Measurements from ENCODE around the gene BCAT1.
"Not testable (repeated sequence)": the region's sequence is repeated elsewhere in the genome, so short reads cannot be mapped to it uniquely, and the experiment has no call there.

Gene BCAT1

DNA sequence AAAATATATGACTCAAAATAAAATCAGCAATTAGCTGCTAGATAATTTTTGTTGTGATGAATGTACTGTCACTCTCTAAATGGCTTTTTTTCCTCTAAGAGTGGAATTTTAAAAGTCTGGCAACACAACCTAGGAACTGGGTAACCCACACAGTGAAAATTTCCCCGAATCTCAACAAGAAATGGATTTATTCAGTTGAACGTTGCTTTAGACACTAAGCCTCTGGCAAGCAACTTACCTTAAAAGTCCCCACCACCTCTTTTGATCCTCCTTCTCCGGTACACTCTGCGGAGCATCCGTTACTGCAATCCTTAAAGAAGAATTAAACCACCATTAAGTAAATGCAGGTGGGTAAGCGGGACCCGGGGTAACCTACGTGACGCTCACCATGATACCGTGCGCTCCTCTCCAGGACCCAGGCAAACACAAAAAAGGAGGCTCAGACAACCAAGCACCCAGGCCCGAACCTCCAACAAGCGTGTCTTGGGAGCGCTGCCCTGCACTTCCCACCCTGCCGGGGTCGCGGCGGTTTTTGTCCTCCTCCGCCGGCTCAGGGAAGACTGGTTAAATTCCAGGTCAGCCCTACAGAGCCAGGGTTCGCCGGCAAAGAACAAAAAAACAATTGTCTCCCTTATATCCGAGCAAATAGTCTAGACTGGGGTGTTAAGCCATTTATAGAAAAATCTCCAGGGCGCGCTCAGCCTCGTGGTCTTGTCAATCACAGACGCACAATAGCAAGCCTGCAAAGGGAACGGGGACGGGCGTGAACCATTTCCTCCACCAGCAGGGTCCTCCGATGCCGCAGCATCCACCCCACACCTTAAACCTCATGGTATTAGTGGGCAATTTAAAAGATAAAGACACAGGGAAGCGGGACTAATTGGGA, 47.1 kb downstream of the BCAT1 start:
- no peak for DNase-seq (ENCODE audit: low read depth in 1 of 2, low spot score in 1 of 2)

DNA sequence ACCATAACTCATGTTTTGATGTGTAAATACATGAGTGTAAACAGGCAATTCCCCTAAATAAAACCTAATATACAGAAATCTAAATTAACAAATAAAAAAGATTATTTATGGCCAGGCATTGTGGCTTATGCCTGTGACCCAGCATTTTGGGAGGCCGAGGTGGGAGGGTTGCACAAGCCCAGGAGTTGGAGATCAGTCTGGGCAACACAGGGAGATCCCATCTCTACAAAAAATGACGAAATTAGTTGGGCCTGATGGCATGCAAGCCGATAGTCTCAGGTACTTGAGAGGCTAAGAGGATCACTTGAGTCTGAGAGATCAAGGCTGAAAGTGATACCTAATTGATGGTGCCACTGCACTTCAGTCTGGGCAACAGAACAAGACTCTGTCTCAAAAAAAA, 48.7 kb downstream of the BCAT1 start:
- DNase-seq (ENCODE audit: low read depth in 1 of 2, low spot score in 1 of 2), result no peak

DNA sequence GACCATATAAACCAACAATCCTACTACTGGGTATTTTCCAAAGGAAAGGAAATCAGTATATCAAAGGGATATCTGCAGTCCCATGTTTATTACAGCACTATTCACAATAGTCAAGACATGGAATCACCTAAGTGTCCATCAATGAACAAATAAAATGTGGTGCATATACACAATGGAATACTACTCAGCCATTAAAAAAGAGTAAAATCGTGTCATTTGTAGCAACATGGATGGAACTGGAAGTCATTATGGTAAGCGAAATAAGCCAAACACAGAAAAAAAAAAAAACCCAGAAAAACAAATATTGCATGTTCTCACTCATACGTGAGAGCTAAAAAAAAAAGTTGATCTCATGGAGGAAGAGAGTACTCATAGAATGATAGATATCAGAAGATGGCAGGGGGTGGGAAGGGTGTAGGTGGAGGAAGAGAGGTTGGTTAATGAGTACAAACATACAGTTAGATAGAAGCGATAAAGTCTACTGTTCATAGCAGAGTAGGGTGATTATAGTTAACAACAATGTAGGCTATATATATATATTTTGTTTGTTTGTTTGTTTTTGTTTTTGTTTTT, 49.3 kb downstream of the BCAT1 start:
- no peak for DNase-seq (ENCODE audit: low read depth in 1 of 2, low spot score in 1 of 2)

DNA sequence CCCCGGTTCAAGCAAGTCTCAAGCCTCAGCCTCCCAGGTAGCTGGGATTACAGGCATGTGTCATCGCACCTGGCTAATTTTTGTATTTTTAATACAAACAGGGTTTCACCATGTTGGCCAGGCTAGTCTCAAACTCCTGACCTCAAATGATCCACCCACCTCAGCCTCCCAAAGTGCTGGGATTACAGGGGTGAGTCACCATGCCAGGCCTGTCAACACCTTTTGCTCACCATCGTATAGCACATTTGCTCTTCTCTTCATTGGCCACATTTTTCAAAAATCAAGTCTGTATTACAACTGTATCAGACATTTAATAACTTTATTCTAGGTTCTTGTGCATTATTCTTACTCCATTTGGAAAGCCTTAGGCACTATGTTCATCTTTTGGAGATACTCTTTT, 50.3 kb downstream of the BCAT1 start:
- DNase-seq (ENCODE audit: low read depth in 1 of 2, low spot score in 1 of 2), result no peak

DNA sequence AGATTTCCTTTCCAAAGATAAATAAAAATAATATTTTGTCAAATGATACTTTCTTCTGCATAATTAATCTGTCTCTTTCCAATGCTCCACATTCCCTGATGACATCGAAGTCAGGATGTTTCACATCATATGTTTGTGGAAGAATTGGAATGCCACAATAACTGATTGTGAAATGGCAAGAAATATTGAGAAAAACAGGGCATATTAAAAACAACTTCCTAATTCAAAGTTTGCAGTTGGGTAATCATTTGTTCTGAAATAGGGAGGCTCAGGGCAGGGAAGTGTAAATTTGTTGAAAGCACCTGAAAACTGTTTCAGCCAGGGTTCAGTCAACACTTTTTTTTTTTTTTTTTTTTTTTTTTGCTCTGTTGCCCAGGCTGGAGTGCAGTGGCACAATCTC, 50.7 kb downstream of the BCAT1 start:
- DNase-seq (ENCODE audit: low read depth in 1 of 2, low spot score in 1 of 2), result no peak

DNA sequence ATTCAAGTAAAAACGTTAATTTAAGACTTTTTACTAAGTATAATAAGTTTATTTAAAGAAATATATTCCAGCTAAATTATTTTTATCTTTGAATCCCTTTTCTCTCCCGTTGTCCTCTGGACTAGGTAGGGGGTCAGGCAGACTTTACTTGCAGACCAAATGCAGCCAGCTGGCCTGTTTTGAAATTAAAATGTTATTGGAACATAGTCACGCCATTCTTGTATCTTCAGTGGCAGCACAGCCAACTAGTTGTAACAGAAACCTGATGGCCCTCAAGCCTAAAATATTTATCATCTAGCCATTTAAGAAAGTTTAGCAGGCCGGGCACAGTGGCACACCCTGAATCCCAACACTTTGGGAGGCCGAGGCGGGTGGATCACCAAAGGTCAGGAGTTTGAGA, 52.7 kb downstream of the BCAT1 start:
- no peak for DNase-seq (ENCODE audit: low read depth in 1 of 2, low spot score in 1 of 2)

DNA sequence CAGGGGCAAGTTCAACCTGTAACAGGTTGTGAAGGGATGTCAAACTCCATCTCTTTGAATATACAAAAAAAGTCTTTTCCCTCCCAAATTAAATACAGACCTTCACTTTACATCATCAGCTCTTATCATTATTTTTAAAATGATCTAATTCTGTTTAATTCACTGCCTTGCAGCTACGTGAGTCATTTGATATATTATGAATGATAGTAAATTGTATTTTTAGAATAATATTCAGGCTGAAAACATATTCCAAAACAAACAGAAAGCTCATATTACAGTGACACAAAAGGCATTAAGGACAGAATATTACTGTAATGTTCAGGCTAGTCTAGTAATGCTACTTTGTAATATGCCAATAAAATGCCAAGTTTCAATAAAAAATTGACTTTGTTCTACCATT, 53.3 kb downstream of the BCAT1 start:
- DNase-seq (ENCODE audit: low read depth in 1 of 2, low spot score in 1 of 2), result no peak

DNA sequence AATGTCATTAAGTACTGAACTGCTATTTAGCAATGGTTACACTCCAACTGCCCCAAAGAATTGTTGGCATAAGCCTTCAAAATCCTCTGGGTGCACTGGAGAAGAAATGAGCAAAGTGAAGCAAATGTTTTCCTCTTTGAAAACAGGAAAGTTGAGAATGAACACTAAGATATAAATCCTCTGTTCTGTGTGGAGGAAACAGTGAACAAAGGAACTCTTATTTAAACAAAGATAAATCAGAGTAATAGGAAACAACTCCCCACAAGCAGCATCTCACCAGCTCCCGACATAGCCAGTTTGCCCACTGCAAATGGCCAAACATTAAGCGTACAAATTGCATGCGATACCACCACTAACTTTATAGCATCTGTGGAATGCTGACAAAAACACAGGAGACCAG, 54.0 kb downstream of the BCAT1 start:
- no peak for DNase-seq (ENCODE audit: low read depth in 1 of 2, low spot score in 1 of 2)

DNA sequence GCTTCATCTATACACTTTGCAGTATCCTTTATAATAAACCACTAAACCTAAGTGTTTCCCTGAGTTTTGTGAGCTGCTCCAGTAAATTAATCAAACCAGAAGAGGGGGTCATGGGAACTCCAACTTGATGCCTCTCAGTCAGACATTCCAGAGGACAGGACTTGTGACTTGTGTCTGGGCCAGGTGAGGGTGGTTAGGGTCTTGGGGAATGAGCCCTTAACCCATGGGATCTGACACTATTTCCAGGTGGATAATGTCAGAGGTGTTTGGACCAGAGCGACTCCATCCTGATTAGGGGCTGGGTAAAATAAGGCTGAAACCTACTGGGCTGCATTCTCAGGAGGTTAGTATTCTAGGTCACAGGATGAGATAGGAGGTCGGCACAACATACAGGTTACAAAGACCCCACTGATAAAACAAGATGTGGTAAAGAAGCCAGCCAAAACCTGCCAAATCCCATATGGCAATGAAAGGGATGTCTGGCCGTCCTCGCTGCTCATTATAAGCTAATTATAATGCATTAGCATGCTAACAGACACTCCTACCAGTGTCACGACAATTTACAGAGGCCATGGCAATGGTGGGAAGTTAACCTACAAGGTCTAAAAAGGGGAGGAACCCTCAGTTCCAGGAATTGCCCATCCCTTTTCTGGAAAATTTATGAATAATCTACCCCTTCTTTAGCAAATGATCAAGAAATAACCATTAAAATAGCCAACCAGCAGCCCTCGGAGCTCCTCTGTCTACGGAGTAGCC, 58.7 kb downstream of the BCAT1 start:
- no peak for DNase-seq (ENCODE audit: low read depth in 1 of 2, low spot score in 1 of 2)

DNA sequence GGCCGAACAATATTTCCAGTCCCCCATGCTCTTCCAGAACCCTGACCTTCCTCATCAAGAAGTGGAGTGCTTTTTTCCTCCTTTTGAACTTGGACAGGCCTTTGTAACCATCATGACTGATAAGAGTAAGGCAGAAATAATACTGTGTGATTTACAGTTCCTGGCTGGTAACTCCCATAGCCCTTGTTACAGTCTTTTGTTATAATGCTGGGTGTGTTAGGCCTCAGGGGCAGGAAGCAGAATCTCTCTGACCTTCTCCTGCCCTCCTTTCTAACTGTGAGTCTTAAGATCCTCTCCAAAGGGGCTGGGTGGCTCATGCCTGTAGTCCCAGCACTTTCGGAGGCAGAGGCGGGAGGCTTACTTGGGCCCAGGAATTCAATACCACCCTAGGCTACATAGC, 59.5 kb downstream of the BCAT1 start:
- DNase-seq (ENCODE audit: low read depth in 1 of 2, low spot score in 1 of 2), result no peak

DNA sequence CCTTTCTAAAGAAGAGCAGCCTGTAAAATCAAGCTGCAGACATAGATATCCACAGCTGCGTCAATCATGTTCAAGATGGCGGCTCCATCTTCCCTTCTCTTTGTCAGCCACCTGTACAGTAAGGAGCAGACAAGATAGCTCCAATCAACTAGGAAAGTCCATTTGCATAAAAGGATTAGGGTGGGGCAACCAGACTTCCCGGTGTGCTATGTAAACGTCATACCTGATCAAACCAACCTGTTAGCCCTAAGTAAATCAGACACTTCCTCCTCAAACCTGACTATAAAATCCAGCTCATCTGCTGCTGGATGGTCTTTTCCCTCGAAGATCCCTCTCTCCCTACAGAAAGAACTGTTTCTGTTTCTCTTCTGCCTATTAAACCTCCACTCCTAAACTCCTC, 60.1 kb downstream of the BCAT1 start:
- DNase-seq (ENCODE audit: low read depth in 1 of 2, low spot score in 1 of 2), result no peak

DNA sequence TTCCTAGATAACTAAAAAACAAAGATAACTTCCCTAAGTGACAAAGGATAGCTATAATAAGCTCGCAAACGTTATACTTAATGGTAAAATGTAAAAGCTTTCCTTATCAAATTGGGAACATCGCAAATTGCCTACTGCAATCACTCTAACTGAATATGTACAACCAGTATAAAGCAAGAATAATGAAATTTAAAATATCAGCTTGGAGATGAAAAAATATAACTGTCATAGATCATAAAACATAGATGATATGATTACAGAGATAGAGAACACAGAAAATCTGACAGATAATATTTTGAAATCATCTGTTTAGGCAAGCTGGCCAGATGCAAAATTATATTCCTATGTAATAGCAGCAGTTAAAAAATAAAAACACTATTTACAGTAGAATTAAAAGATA, 64.0 kb downstream of the BCAT1 start:
- no peak for DNase-seq (ENCODE audit: low read depth in 1 of 2, low spot score in 1 of 2)

DNA sequence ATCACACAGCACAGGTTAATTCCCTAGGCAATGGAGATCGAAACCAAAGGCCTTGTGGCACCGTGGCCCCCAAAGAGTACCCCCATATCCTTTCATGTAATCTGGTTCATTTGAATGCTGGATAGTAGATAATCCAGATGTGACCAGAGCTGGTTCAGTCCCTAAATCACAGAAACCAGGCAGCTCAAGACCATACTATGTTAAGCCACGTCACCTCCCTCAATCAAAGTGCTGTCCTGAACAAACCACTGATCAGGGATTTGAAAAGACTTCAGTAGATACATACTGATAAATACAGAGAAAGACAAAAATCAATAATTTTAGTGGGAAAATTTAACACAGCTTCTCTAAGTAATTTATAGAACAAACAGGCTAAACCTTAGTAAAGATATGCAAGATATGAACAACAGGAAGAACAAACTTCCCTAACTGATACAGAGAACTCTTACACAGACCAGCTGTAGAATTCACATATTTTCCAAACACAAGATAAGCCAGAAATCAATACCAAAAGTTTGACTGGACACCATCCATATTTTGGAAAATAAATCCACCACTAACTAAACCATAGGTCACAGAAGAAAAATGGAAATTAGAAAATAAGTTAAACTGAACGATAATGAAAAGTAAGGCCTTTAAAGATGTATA, 67.1 kb downstream of the BCAT1 start:
- DNase-seq (ENCODE audit: low read depth in 1 of 2, low spot score in 1 of 2), result no peak

DNA sequence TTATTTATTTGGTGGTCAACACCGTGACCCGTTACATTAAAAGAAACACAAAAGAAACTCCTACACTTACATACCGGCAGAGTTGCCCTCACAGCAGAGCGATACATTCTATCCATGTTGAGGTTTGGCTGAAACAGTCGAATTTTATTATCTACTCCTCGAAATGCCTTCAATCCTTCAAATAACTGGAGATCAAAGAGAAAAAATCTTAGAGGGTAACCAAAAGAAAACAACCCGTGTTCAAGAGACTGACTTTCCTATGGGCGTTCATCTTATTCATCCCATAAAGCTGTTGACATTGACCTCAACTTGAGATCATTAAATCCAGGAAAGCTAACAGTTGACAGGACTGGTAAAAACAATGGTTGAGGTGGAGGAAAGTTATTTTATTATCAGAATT, 67.7 kb downstream of the BCAT1 start:
- DNase-seq (ENCODE audit: low read depth in 1 of 2, low spot score in 1 of 2), result no peak

DNA sequence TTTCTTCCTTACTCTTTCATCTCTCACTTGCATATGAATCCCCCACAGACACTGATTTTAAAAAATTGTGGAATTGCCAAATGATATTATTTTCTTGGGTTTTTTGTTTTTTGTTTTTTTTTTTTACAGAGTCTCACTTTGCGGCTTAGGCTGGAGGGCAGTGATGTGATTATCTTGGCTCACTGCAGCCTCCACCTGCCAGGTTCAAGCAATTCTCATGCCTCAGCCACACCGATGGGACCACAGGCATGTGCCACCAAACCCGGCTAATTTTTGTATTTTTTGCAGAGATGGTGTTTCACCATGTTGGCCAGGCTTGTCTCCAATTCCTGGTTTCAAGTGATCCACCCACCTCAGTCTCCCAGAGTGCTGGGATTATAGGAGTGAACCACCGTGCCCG, 68.2 kb downstream of the BCAT1 start:
- no peak for DNase-seq (ENCODE audit: low read depth in 1 of 2, low spot score in 1 of 2)

DNA sequence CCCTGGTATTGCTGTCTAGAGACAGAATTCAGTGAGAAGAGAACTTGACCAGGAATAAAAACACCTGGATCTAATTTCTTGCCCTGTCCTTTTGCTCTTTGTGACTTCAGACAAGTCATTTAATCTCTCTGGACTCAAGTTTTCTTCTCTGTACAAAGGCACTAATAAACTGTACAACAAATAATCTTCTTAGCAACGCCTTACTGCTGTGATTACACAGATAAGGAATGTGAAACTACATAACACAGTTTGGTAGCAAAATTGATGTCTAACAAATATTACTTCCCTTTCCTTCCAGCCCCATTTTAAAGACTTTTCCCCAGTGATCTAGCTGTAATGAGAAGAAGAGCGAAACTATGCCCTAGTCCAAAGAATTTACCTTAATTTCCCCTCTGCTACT, 69.3 kb downstream of the BCAT1 start:
- no peak for DNase-seq (ENCODE audit: low read depth in 1 of 2, low spot score in 1 of 2)

DNA sequence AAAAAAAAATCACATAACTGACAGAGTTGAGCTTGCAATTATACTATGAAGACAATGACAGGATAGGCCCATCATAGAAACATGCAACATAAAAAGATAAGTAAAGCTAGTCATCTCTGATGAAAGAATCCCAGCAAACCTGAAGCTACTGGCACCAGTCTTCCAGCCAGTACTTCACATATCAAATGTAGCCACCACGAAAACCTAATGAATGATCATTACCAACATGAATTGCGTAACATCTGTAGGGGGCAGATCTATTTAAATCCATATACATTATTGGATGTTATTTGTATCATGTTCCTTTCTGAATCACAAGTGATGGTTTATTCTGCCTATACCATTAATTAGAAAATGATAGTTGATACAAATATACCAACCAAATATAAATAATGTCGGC, 73.9 kb downstream of the BCAT1 start:
- no peak for DNase-seq (ENCODE audit: low read depth in 1 of 2, low spot score in 1 of 2)

DNA sequence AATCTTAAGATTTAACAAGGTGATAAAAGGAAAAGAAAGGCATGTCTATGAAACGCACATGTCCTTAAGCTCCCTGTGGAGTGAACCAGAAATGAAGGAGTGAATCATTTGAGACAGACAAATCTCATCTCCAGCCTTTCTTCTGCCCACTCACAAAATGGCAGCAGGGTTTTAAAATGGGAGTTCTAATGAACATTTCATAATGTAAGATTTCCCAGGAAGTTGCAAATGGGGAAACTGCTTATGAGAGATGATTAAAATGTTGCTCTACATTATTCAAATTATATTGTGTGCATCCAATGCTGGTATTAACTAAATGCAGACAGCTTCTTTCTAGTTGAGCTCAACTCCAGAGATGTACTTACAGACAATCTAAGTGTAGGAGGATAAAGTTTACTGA, 76.7 kb downstream of the BCAT1 start:
- no peak for DNase-seq (ENCODE audit: low read depth in 1 of 2, low spot score in 1 of 2)

DNA sequence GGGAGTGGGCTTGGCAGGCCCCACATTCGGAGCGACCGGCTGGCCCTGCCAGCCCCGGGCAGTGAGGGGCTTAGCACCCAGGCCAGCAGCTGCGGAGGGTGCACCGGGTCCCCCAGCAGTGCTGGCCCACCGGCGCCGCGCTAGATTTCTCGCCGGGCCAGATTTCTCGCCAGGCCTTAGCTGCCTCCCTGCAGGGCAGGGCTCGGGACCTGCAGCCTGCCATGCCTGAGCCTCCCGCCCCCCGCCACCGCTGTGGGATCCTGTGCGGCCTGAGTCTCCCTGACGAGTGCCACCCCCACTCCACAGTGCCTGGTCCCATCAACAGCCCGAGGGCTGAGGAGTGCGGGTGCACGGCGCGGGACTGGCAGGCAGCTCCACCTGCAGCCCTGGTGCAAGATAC, 82.8 kb downstream of the BCAT1 start:
- DNase-seq (ENCODE audit: low read depth in 1 of 2, low spot score in 1 of 2), result not testable (repeated sequence)

DNA sequence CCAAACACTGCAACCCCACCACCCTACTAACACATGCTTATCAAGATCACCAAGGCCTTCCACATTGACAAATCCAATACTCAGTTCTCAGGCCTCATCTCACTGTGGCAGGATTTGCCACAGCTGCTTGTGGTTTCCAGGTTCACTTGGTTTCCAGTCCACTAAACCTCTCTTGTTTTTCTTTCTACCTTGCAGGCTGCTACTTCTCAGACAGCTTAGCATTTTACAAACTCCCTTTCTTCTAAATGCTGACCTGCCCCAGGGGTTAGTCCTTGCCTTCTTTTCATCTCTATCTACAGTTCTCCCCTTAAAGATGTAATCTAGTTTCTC, 84.1 kb downstream of the BCAT1 start:
- DNase-seq (ENCODE audit: low read depth in 1 of 2, low spot score in 1 of 2), result no peak

DNA sequence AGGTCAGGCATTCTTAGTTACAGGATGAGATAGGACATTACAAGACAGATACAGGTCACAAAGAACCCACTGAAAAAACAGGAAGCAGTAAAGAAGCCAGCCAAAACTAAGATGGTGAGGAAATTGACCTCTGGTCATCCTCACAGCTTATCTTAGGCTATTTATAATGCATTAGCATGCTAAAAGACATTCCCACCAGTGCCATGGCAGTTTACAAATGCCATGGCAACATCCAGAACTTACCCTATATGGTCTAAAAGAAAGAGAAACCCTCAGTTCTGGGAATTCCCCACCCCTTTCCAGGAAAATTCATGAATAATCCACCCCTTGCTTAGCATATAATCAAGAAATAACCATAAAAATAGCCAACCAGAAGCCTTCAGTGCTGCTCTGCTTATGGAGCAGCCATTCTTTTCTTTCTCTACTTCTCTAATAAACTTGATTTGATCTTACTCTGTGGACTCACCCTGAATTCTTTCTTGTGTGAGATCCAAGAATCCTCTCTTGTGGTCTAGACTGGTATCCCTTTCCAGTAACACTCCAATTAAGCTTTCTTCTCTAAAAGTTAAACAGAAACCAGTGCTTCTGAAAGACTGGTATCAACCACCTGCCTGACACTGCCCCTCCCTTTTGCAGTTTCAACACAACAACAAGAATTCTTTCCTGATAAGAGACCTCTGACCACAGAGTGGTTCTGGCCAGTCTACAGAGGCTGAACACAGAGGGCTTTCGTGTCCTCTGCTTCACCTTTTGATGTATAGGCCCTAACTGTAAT, 86.9 kb downstream of the BCAT1 start:
- DNase-seq (ENCODE audit: low read depth in 1 of 2, low spot score in 1 of 2), result no peak

All from activated T-helper 1 cell treated with anti-CD3 and anti-CD28 coated beads, Interleukin-2, amount 50 U/mL, for 16 hours (primary cell).